ENCODE data around the gene LMO1.

The LMO1 gene

DNA sequence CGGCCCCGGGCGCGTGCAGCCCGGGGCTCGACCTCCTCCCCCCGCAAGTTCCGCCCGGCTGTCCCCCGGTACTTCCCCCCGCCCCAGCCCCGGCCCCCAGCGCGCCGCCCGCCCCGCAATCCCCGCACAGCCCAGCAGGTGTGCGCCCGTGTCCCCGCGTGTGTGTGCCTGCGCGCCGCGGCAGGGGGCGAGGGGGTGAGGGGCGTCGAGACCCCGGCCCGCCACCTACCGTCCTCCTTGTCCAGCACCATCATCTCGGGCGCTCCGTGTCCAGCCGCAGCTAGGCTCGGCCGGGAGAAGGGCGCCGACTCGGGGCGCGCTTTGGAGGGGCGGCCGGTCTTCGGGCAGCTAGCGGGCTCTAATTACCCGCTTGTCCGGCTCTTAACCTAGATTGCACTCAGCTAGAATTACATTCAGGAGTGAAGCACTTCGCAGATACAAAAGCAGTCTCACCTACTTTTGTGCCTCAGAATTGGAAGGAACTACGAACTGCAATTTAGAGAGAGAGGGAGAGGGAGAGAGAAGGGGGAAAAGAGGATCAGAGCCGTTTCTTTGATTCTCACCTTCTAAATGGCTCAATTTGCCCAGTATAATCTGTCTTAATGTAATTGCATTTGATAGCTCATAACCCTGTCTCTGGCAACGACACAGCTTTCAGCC, 439 bp downstream of the LMO1 start:
- DNase-seq, result no peak

DNA sequence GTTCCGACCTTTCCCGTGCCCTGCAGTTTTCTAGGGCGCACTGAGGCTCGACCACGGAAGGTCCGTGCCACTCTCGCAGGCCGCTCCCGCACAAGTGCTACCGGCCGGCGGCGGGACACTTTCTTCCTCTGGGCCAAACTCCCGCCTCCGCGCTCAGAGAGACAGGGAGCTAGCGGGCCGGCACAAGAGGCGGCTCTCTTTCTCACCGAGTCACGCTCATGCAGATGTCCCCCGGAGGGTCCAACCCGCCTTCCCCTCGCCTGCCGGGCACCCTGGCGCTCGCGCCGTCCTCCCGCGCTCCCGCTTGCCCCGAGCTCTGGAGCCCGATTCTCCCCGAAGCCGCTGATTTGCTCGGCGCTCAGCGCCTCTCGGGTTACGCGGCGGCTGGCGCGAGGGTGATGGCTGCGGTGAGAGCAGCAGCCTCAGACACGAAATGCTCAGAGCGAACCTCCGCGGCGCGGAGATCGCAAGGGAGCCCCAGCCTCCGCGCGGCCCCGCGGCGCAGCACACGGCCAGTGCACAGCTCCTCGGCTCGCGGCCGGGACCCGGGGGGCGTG, 1.0 kb downstream of the LMO1 start:
- DNase-seq, result peak in 1 of 6 experiments; percentile 17

DNA sequence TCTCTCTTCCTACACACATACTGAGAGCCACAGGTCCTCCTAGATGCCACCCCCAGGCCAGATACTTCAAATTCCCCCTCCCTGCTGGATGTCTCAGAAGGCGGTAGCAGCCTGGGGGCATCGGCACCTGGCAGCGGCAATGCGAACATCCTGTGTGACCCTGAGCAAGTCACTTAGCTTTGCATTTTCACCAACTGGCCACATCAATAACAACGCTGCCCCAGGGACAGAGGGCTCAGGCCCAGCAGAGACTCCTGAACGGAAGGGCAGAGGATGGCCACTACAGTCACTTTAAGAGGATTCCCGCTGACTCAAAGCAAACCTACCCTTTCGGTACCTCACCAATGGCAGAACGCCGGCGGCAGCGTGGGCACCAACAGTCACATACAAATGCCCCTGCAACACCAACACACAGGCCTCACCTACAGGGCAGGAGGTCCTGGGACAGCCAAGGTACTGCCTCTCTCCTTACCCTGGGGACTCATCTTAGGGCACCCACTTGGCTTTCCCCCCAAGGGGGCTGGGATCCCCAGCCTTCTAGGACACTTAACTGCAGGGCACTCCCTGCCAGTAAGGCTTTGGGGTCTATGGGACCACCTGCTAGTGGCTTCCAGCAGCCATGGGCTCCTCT, 1.6 kb downstream of the LMO1 start:
- no peak for DNase-seq

DNA sequence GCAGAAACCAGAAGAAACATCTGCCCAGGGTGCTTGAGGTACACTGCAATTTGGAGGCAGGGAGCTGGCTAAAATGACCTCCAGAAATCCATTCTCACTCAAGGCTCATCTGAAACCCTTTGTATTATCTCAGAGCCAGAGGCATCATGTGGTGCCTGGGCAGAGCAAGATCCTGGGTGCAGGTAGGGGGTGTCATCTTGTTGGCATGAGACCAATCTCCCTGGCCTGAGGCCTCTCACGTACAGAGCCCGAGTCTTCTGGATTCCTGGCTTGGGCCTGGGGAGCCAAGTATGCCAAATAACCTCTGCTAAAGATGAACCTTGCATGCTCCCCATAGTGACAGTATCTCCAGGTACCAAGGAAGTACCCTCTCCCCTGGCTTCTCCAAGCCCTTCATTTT, 2.4 kb downstream of the LMO1 start:
- DNase-seq, result no peak

DNA sequence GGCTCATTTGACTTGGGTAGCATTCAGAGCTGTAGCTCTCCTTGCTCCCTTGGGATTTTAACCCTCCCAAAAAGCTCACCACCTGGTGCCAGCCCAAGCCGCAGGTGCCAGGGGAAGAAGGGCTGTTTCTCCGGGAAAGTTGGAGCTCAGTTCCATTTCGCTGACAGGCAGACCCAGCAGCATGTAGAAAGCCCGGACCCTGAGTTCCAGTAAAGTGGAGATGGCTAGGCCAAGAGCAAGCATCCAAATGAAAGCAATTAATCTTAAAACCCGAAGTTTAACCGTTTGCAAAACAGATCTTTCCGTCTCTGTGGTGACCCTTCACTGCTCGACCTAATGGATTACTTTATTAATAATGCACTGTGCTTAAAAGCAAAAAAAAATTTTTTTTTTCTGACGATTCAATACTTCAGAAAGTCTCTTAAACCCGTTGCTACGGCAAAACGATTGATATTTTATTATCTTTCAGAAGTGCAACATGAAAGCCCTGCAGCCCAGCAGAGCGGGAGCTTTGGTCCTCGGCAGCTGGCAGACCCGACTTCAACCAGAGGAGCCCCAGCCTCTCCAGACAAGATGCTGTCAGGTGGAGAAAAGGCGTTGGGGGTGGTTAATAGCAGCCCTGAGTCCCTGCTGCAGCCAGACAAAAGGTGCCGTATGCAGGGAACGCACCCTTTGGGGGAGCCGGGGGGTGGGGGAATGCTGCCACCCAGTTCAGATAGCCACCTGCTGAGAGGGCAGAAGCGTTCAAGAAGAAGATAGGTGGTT, 3.3 kb downstream of the LMO1 start:
- no peak for DNase-seq

DNA sequence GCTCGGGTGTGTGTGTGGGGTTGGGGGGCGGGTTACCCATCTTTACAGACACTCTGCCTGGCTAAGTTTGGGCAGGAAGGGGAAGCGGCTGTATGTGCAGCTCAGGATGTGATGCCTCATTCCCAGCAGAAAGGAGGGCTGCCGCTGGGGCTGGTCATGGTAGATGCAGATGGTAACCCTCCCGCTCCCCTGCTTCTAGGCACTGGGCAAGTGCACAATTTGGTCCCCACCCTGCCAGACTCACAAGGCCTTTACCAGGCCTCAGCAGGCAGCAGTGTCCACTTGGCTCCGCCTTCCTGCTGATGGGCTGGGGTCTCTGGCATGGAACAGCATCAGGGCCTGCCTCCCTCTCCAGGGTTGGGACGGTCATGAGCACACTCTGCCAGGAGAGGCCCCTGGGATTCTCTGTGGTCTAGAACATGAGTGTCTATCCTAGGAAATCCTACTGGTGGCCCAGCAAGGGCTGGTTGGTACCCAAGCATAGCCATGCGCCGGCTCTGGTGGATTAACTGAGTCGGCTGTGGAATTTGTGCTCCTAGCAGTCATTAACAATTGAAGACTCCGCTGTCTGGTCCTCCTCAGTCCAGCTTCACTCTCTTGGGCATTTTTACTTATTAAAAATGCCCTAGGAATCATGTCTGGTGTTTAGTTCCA, 4.2 kb downstream of the LMO1 start:
- DNase-seq, result no peak

DNA sequence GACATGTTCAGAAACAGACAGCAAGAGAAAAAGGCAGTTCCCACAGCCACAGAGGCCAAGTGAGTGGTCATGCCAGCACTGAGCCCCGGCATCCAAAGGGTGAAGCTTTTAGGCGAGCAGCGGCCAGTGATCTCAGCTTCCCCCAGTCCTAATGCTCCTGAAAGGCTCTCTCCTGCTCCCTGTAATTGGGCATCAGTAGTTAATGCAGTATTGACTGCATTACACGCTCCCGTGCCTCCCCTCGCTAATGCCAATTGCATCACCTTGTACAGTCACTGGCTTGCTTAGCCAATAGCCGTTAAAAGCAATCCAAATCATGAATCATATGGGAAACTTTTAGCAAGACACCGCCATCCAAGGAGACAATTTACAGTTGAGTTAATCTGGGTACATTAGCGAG, 4.9 kb downstream of the LMO1 start:
- no peak for DNase-seq

DNA sequence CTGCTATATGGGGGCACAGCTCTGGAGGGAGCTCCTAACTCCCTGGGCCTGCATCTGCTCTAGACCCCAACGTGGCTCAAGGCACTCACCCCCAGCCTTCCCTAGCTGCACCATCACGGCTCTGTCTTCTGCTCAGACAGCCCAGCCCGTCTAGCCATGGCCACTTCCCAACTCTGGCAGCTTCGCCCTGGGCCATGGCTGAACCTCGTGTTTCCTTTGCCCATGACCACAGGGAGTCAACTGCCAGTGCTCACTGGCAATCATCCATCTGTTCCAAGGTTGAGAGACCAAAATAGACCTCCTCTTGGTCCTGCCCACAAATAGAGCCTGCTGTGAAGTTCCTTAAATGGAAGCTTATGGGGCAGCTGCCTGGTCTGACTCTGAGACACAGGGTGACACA, 5.4 kb downstream of the LMO1 start:
- DNase-seq, result no peak

DNA sequence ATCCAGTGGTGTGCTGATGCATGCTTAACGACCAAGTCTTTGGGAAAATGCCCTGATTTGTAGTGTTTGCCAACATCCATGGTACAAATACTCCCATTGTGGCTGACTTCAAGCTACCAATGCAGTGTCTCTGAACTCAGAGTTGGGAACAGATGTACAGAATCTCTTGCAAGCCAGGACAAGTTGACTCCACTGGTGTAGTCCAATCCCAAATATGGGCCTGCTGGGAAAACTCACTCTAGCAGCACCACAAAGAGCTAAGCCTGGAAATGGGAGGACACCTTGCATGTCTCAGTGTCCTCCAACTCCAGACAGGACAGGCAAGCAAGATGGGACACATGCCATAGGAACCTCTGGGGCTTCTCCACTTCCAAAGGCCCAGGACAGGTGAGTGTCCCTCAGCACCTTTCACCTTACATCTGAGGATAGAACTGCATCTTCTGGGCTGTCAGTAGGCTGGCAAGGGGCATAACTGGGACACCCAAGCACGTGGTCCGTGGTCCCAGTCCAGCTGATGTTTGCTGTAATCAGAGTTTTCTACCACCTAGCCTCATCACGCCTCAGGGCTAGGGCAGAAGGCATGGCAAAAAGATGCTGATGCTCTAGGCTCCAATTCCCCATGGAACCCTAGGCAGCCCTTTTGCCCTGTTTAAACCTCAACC, 6.5 kb downstream of the LMO1 start:
- DNase-seq, result no peak

DNA sequence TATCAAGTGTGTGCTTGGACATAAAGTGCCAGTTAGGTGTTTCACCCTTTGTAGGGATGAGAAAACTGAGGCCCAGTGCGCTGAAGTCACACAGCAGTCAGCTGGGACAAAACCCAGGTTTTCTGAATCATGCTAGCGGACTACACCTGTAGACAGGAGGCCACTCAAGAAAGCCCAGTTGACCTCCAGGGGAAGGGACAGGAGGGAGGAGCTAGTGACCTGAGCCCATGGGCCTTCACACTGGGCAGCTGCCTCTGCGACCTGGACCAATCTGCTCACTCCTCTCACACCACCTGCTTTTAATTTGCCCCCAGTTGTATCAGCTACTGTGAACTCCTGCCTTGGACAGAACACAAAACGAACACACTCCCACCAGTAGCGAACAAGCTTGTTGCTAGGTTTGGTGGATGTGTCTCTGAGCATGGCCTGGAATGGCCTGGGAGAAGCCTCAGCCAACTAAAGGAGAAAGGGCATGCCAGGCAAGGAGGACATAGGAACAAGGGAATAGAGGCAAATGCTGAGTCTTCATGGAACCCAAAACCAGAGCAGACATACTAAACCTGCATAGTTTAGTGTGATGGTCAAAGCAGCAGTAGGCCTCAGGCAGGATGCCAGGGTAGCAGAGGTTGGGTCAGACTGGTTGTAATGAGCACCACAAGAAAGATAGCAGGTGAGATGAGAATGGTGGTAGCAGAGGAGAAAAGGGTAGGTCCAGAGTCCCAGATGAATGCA, 7.2 kb downstream of the LMO1 start:
- no peak for DNase-seq

DNA sequence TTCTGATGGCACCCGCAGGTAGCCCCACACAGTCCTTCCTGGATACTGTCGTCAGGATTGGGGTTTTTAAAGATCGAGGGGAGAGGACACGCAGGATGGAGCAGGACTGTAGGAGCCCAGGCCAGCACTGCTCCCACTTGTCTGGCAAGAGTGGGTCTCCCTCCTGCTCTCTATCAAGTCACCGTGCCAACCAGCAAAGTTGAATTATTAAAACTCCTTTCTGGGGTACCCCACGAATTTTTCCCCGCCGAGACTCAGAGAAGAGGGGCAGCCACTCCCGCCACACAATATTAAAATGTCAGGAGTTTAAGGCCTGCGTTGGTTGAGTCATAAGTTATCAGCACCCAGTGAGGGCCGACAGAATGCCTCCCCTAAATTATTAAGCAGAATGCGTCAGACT, 10.1 kb downstream of the LMO1 start:
- DNase-seq, result no peak

DNA sequence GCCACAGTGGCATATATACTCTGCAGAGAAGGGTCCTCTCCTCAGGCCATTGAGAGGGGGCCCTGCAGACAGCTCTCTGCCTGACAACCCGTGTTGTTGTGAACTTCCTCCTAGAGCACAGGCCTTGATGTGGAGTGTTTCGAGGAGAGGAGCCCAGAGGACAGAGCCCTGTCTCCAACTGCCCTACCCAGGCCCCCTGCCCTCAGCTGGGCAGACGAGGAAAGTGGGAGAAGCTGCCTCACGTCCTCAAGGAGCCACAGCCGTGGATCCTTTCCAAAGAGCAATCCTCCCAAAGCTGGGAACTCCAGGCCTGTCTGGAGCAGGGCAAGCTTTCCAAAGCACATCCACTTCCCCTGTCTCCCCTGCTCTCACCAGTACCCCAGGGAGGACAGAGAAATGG, 10.7 kb downstream of the LMO1 start:
- DNase-seq, result no peak

DNA sequence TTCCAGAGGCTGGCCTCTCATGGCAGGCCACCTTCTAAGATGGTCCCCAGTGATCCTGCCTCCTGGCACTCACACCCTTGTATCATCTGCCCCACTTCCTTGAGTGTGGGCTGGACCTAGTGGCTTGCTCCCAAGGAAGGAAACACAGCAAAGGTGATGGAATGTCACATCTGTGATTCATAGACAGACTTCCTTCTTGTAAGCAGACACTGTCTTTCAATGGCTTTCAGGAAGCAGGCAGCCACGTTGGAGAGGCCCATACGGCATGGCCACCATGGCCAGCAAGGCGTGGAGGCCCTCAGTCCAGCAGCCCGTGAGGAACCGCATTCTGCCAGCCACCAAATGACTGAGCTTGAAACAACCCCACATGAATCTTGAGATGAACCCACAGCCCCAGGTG, 11.3 kb downstream of the LMO1 start:
- no peak for DNase-seq

DNA sequence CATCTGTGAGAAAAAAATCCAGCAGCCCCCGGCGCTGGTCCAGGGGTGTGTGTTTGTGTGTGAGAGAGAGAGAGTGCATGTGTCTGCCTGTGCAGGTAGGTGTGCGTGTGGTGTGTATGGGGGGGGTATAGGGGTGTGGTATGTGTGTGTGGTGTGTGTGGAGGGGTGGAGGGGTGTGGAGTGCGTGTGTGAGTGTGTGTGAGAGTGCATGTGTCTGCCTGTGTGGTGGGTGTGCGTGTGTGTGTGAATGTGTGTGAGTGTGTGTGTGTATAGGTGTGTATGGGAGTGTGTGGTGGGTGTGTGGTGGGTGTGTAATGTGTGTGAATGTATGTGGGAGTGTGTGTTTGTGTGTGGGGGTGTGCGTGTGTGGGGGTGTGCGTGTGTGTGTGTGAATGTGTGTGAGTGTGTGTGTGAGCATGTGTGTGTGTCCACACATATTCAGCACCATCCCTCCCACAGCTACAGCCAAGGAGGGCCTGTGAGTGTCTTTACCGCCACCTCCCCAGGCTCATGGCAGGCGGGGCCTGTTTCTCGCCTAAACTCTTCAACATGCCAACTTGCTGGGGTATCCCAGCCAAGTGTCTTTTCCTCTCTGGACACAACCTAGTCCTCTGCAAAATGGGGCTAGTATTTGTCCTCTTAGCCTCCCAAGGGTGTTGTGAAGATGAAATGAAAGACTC, 11.9 kb downstream of the LMO1 start:
- DNase-seq, result no peak

DNA sequence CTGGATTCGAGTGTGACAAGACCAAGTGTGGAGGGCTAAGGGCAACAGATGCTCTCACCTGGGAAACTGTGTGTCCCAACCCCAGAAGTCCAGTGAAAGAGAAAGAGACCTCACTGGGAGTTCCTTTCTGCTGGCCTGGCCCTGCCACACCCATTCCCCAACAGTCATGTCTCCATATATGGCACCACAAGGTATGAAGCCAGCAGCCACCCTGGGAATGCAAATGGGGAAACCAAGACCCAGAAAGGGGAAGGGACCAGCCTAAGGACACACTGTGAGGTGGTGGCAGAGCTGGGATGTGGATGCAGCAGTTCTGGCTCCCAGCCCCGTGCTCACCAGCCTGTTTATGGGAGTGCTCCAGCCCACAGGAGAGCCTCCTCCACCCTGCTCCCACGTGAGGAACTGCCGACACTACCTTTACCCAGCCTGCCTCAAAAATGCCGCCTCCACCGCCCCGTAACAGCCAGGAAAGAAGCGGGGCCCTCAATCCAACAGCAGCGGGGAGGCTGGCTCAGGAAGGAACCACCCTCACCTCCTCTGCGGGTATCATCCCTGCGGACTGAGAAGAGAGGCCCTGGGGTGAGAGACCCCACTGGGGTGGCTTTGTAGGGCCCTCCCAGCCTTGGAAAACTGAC, 12.6 kb downstream of the LMO1 start:
- no peak for DNase-seq

DNA sequence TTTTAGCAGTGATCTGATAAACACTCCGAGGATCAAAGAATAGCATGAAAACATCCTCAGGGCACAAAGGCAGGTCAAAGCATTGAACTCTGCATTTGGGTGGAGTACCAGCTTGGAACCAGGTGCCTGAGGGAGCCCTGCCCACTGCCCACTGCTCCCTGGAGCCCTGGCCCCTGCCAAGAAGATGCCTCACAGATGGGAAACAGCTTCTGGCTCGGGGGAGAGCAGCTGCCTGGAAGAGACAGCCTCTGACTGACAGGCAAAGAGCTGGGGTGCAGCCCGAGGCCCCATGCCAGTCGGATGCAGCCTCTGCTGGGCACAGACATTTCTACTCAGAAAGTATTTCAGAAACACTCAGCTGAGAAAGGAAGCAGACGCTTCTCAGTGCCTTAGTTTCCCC, 13.2 kb downstream of the LMO1 start:
- no peak for DNase-seq

DNA sequence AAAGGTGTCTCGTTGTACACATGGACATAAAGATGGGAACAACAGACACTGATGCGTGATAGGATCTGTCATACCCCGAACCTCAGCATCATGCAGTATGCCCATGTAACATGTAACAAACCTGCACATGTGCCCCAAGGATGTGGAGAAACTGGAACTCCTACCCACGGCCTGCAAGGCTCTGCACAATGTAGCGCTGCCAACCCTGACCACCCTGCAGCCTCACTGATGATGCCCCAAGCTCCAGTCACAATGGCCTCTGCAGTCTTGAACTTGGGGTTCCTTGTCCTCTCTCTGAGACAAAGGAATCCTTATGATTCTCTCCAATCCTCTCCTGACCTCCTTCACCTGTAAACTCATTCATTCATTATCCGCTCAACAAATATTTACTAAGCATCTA, 14.2 kb downstream of the LMO1 start:
- no peak for DNase-seq

DNA sequence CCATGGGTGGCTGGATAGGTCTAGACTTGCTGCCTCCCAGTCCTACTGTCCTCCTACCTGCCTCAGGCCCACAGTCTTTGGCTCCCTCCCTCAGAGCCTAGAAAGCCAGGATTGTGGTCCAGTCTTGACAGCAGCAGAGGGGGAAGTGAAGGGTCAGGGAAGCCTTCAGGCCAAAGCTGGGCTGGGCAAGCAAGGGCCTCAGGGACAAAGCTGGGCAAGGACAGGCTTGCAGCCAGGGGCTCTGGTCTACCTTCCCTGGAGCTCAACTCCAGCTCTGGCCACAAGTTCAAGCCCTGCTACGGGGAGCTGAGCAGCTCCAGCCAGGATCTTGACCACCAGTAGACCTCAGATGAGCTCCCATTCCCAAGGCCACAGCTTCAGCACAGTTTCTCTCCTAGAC, 14.9 kb downstream of the LMO1 start:
- no peak for DNase-seq

DNA sequence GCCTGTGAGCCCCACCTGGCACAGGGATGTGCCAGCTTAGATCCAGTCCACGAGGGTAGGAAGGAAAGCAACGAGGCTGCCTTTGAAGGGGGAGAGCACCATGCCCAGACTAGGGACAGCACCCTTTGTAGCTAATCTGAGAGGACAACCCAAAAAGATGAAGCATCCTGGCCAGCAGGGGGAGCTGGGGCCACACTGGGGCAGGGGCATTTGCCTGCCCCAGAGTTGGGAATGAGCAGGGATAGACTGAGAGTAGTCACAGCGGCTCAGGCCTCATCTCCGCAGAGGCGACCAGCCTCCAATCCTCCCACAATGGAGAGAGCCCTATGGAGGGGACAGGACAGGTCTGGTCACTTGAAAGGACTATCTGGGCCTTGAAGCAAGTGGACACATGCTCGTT, 16.4 kb downstream of the LMO1 start:
- no peak for DNase-seq

DNA sequence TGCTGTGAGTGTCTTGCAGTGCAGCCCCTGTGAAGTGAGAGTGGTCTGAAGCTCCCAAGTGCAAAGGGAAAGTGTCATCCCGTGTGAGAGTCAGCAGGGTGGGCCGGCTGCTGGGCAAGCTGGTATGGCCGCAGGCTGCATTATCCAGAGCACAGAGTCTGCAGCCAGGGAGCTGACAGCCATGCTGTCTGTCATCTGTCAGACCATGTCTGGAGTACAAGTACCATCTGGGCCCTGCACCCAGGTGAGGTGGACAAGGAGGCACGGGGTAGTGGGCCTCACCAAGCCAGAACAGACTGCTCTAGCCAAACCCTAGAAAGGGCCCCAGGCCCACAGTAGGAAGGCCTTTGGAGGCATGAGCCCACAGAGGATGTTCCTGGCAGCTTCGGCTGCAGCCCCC, 20.2 kb downstream of the LMO1 start:
- no peak for DNase-seq

All from stimulated activated naive CD4-positive, alpha-beta T cell (primary cell).